HG03064 (cell line): ENCODE measurements around the gene PPP1R16B.

Source experiments
- ATAC-seq: cut with Tn5 transposase; IDR thresholded peaks from one replicate; pipeline ENCODE4 v1.9.1; 2021; ENCODE audit warnings: low read depth; ENCODE audit not compliant: unreplicated experiment

The PPP1R16B gene

GRCh38 chr20:38926934-38927616 is 121.6 kb downstream of the PPP1R16B start:
- no peak for ATAC-seq

GRCh38 chr20:38927902-38928578 is 122.5 kb downstream of the PPP1R16B start:
- no peak for ATAC-seq

GRCh38 chr20:38930242-38930569 is 124.7 kb downstream of the PPP1R16B start:
- ATAC-seq, result no peak

GRCh38 chr20:38931984-38932383 is 126.5 kb downstream of the PPP1R16B start:
- no peak for ATAC-seq

GRCh38 chr20:38932457-38933120 is 127.1 kb downstream of the PPP1R16B start:
- no peak for ATAC-seq

GRCh38 chr20:38934530-38934929 is 129.0 kb downstream of the PPP1R16B start:
- no peak for ATAC-seq

GRCh38 chr20:38935285-38935684 is 129.8 kb downstream of the PPP1R16B start:
- no peak for ATAC-seq

- ATAC-seq, result no peak
Observed at GRCh38 chr20:38935967-38936407, 130.5 kb downstream of the PPP1R16B start.

- no peak for ATAC-seq
Observed at GRCh38 chr20:38937000-38937399, 131.5 kb downstream of the PPP1R16B start.

- no peak for ATAC-seq
Observed at GRCh38 chr20:38937978-38938473, 132.5 kb downstream of the PPP1R16B start.

GRCh38 chr20:38939686-38940085 is 134.2 kb downstream of the PPP1R16B start:
- ATAC-seq, result no peak

GRCh38 chr20:38940644-38941043 is 135.1 kb downstream of the PPP1R16B start:
- ATAC-seq, result no peak

GRCh38 chr20:38941726-38942389 is 136.4 kb downstream of the PPP1R16B start:
- no peak for ATAC-seq

GRCh38 chr20:38945012-38945411 is 139.5 kb downstream of the PPP1R16B start:
- no peak for ATAC-seq

- ATAC-seq, result no peak
Observed at GRCh38 chr20:38946836-38947235, 141.3 kb downstream of the PPP1R16B start.

- no peak for ATAC-seq
Observed at GRCh38 chr20:38947931-38948362, 142.4 kb downstream of the PPP1R16B start.

GRCh38 chr20:38950254-38950653 is 144.8 kb downstream of the PPP1R16B start:
- ATAC-seq, result no peak

GRCh38 chr20:38951611-38952010 is 146.1 kb downstream of the PPP1R16B start:
- ATAC-seq, result no peak

GRCh38 chr20:38952153-38952552 is 146.7 kb downstream of the PPP1R16B start:
- no peak for ATAC-seq

GRCh38 chr20:38953630-38954340 is 148.3 kb downstream of the PPP1R16B start:
- ATAC-seq, result no peak
